Chondrocyte (in vitro differentiated cells): ENCODE data around the gene PROC. TPM values are rescaled to one million over a fixed set of nuclear protein-coding genes. Genes with fewer than 3 reads are reported as not detected.

Experiments
- DNase-seq: peaks from one replicate; pipeline ENCODE4 v3.0.0; 2021; ENCODE audit warnings: mixed read lengths, low spot score
- H3K27ac Mint-ChIP-seq: one replicate; pipeline ENCODE4 v1.8.0; 2021; ENCODE audit warnings: mild to moderate bottlenecking, moderate library complexity, mixed read lengths; ENCODE audit not compliant: unreplicated experiment
- H3K27me3 Mint-ChIP-seq: 2 replicates; pipeline ENCODE4 v1.8.0; 2021; ENCODE audit warnings: low read depth, mixed read lengths
- H3K36me3 Mint-ChIP-seq: 2 replicates; pipeline ENCODE4 v1.8.0; 2021; ENCODE audit warnings: low read depth, mixed read lengths
- H3K4me1 Mint-ChIP-seq: 2 replicates; pipeline ENCODE4 v1.8.0; 2021; ENCODE audit warnings: low read depth, mild to moderate bottlenecking, mixed read lengths
- H3K4me3 Mint-ChIP-seq: one replicate; pipeline ENCODE4 v1.8.0; 2021; ENCODE audit warnings: mild to moderate bottlenecking, moderate library complexity, mixed read lengths; ENCODE audit not compliant: unreplicated experiment
- H3K9me3 Mint-ChIP-seq: 2 replicates; pipeline ENCODE4 v1.8.0; 2021; ENCODE audit warnings: low read depth, mixed read lengths
- long read RNA-seq: library from polyadenylated mRNA; stranded (forward); transcript quantifications from one replicate; pipeline ENCODE4 v2.0.0, GENCODE V29; 2021
- total RNA-seq: library from RNA; stranded (reverse); gene quantifications from 3 replicates; pipeline ENCODE4 v1.2.1, GENCODE V29; 2021
- TF ChIP-seq, protein P1 (sequence below): fragments of 200-600 bp; sonication (generic); IDR thresholded peaks from 2 replicates; pipeline ENCODE4 v1.5.0; 2021; ENCODE audit warnings: antibody characterized with exemption, mild to moderate bottlenecking, moderate library complexity

Gene PROC
- total RNA-seq, result 2.6 to 5.3 TPM (median 2.7 TPM) in 3 replicates
- long read RNA-seq, partial matches to known transcripts, result 3 of 3 reads
- long read RNA-seq, other reads (novel, unspliced or antisense), result 0 of 3 reads

DNA sequence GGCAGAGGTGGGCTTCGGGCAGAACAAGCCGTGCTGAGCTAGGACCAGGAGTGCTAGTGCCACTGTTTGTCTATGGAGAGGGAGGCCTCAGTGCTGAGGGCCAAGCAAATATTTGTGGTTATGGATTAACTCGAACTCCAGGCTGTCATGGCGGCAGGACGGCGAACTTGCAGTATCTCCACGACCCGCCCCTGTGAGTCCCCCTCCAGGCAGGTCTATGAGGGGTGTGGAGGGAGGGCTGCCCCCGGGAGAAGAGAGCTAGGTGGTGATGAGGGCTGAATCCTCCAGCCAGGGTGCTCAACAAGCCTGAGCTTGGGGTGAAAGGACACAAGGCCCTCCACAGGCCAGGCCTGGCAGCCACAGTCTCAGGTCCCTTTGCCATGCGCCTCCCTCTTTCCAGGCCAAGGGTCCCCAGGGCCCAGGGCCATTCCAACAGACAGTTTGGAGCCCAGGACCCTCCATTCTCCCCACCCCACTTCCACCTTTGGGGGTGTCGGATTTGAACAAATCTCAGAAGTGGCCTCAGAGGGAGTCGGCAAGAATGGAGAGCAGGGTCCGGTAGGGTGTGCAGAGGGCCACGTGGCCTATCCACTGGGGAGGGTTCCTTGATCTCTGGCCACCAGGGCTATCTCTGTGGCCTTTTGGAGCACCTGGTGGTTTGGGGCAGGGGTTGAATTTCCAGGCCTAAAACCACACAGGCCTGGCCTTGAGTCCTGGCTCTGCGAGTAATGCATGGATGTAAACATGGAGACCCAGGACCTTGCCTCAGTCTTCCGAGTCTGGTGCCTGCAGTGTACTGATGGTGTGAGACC lies at the start of gene PROC:
Gene PROC (plus strand): TSS at position 128 of the 812 bp plus-strand sequence. CDS start 1,516 bp downstream, outside the sequence.
- H3K4me1 Mint-ChIP-seq, result peaks cover 46% of the 10 kb centered on the region
- DNase-seq, result no peak
- no peak within 1 kb of the TSS for H3K27ac Mint-ChIP-seq
- H3K27me3 Mint-ChIP-seq, result no peaks in the 10 kb centered on the region
- H3K36me3 Mint-ChIP-seq, result peaks cover under 1% of the 10 kb centered on the region
- TF ChIP-seq, protein P1, sequence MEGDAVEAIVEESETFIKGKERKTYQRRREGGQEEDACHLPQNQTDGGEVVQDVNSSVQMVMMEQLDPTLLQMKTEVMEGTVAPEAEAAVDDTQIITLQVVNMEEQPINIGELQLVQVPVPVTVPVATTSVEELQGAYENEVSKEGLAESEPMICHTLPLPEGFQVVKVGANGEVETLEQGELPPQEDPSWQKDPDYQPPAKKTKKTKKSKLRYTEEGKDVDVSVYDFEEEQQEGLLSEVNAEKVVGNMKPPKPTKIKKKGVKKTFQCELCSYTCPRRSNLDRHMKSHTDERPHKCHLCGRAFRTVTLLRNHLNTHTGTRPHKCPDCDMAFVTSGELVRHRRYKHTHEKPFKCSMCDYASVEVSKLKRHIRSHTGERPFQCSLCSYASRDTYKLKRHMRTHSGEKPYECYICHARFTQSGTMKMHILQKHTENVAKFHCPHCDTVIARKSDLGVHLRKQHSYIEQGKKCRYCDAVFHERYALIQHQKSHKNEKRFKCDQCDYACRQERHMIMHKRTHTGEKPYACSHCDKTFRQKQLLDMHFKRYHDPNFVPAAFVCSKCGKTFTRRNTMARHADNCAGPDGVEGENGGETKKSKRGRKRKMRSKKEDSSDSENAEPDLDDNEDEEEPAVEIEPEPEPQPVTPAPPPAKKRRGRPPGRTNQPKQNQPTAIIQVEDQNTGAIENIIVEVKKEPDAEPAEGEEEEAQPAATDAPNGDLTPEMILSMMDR, result no peak
- H3K9me3 Mint-ChIP-seq, result peaks cover under 1% of the 10 kb centered on the region
- H3K4me3 Mint-ChIP-seq, result no peak within 1 kb of the TSS

DNA sequence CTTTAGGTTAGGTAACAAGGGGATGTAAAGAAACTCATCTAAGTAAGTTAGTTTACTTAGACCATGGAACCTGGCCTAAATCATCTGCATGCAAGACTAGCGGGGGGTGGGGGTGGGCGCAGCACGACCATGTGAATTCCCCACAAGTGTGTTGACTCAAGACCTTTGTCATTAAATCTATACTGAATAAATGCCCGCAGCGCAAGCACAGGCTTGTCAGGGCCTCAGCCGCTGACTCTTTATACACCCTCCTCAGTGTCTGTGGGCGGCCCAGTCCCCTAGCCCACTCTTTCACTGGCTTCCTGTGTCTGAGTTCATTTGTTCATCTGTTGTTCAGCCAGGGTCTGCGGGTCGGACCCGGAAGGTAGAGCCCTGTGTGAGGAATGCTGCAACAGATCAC lies 48.2 kb upstream of the PROC start:
- Mint-ChIP-seq H3K9me3 (peaks cover 14% of the 10 kb centered on the region), H3K36me3 (peaks cover 2% of the 10 kb centered on the region), H3K27me3 (no peaks in the 10 kb centered on the region), H3K4me1 (peaks cover 37% of the 10 kb centered on the region), H3K27ac (peak overlapping the region; percentile 75), H3K4me3 (no peak overlapping the region)
- DNase-seq, result no peak
- TF ChIP-seq, protein P1, result no peak

DNA sequence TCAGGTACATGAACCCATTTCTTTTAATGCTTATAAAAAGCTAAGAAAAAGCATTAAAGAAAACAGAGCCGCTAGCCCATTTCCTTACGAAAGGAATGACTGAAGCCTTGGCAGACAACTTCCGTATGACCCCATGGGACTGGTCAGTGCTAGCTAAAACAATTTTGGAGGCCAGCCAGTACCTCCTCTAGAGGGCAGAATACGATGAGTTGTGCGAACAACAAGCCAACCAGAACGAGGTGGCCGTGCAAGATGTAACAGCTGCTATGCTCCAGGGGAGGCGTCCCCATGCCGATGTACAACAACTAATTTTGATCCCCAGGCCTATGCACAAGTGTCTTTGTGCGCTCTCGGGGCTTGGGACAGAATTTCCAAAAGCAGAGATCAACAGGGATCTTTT lies 47.2 kb upstream of the PROC start:
- Mint-ChIP-seq H3K27ac (peak overlapping the region; percentile 45), H3K36me3 (peaks cover 2% of the 10 kb centered on the region), H3K4me3 (no peak overlapping the region), H3K4me1 (peaks cover 29% of the 10 kb centered on the region), H3K9me3 (peaks cover 14% of the 10 kb centered on the region), H3K27me3 (no peaks in the 10 kb centered on the region)
- no peak for DNase-seq
- TF ChIP-seq, protein P1, result peak; percentile 10

DNA sequence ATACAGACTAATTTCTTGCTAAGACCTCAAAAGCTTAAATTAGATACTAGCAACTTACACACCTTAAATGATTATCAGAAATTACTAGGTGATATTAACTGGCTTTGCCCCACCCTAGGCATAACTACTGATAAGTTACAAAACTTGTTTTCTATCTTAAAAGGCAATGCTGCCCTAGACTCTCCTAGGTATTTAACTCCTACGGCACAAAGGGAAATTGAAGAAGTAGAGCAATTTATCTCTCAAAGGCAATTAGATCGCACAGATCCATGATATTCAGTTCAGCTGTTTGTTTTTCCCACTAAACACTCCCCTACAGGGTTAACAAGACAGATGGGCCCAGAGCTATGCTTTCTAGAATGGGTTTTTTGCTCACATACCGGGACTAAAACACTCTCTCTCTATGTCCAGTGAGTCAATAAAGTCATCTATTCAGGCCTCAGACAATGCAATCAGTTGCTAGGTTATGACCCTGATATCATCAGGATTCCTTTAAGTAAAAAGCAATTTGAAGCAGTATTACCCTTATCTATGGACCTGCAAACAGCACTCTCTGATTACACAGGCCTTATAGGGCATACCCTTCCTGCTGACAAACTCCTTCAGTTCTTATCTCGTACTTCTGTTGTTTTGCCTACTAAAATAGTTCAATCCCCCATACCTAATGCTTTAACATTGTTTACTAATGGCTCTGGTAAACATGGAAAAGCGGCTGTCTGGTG lies 44.7 kb upstream of the PROC start:
- H3K36me3 Mint-ChIP-seq, result peaks cover 2% of the 10 kb centered on the region
- peaks cover 29% of the 10 kb centered on the region for H3K4me1 Mint-ChIP-seq

DNA sequence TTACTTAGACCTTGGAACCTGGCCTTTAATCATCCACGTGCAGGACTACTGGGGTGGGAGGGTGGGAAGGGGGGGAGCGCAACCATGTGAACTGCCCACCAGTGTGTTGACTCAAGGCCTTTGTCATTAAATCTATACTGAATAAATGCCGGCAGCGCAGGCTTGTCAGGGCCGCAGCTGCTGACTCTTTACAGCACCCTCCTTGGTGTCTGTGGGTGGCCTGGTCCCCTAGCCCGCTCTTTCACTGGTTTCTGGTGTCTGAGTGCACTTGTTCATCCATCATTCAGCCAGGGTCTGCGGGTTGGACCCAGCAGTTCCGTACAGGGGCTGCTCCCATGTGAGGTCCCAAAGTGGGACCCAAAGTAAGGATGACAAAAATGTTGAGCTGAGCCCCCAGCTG lies 42.0 kb upstream of the PROC start:
- Mint-ChIP-seq H3K4me3 (no peak overlapping the region), H3K4me1 (peaks cover 31% of the 10 kb centered on the region), H3K27me3 (no peaks in the 10 kb centered on the region), H3K9me3 (peaks cover 14% of the 10 kb centered on the region), H3K27ac (no peak overlapping the region), H3K36me3 (peaks cover 2% of the 10 kb centered on the region)
- TF ChIP-seq, protein P1, result no peak
- DNase-seq, result no peak

More for the DNA sequence above, 44.7 kb upstream of the PROC start:
- TF ChIP-seq, protein P1, result no peak
- no peak overlapping the region for H3K27ac Mint-ChIP-seq
- H3K9me3 Mint-ChIP-seq, result peaks cover 14% of the 10 kb centered on the region
- H3K4me3 Mint-ChIP-seq, result no peak overlapping the region
- H3K27me3 Mint-ChIP-seq, result no peaks in the 10 kb centered on the region
- no peak for DNase-seq
